K562 (cell line): ENCODE measurements around the gene PRDM16.

Experiments used
- ARID1B ChIP-seq: fragments of 450-650 bp; IDR thresholded peaks from 2 replicates; pipeline ENCODE4 v1.6.1; 2016; ENCODE audit warnings: antibody characterized with exemption, mild to moderate bottlenecking, inconsistent platforms
- CEBPB ChIP-seq: fragments of 450-650 bp; IDR thresholded peaks from 2 replicates; pipeline ENCODE4 v1.6.1; 2016; ENCODE audit warnings: missing genetic modification characterization, missing compliant biosample characterization
- EZH2 ChIP-seq: IDR thresholded peaks from 2 replicates; pipeline ENCODE4 v1.6.1; 2012; ENCODE audit warnings: low read depth, mild to moderate bottlenecking, inconsistent platforms, low read length, borderline replicate concordance
- HDAC2 ChIP-seq: fragments of 450-650 bp; IDR thresholded peaks from 2 replicates; pipeline ENCODE4 v1.6.1; 2016; ENCODE audit warnings: mild to moderate bottlenecking
- POLR2AphosphoS5 ChIP-seq: IDR thresholded peaks from 2 replicates; pipeline ENCODE4 v1.6.1; 2011; ENCODE audit warnings: mild to moderate bottlenecking, low read depth, low read length, moderate library complexity; ENCODE audit not compliant: control insufficient read depth, insufficient read depth
- RAD21 ChIP-seq, 2 experiments: fragments of 250-450 bp in 1 of 2; fragments of 450-650 bp in 1 of 2; sonication (Bioruptor Pico) in 1 of 2; formaldehyde crosslinking in 1 of 2; IDR thresholded peaks in 1 of 2; conservative IDR thresholded peaks in 1 of 2; 2 replicates each; pipeline versions ENCODE4 v1.4.0 to v1.8.0; 2020 to 2022; ENCODE audit warnings: mild to moderate bottlenecking in 2 of 2, moderate library complexity in 1 of 2
- SP2 ChIP-seq: IDR thresholded peaks from 2 replicates; pipeline ENCODE4 v1.6.1; 2011; ENCODE audit warnings: mild to moderate bottlenecking, low read depth, low read length, moderate library complexity; ENCODE audit not compliant: poor library complexity, severe bottlenecking; ENCODE audit errors: extremely low read depth
- TF ChIP-seq, protein P1 (sequence below), 3 experiments: IDR thresholded peaks in 2 of 3; conservative IDR thresholded peaks in 1 of 3; 2 replicates each; pipeline ENCODE4 v1.5.1; 2011 to 2012; ENCODE audit warnings: low read length in 3 of 3, mild to moderate bottlenecking in 3 of 3, control low read depth in 2 of 3, improper control_type of control experiment in 1 of 3, inconsistent platforms in 1 of 3, low read depth in 1 of 3, mixed read lengths in 1 of 3, moderate library complexity in 1 of 3; ENCODE audit not compliant: insufficient read depth in 2 of 3
- TF ChIP-seq, protein P2 (sequence below), 2 experiments: fragments of 450-650 bp in 1 of 2; sonication (generic) in 1 of 2; formaldehyde crosslinking in 1 of 2; IDR thresholded peaks in 1 of 2; conservative IDR thresholded peaks in 1 of 2; 2 replicates each; pipeline versions ENCODE4 v1.6.1 to v1.8.1; 2016 to 2023; ENCODE audit warnings: mild to moderate bottlenecking in 2 of 2, moderate library complexity in 2 of 2, inconsistent platforms in 1 of 2, missing genetic modification reagents in 1 of 2

DNA sequence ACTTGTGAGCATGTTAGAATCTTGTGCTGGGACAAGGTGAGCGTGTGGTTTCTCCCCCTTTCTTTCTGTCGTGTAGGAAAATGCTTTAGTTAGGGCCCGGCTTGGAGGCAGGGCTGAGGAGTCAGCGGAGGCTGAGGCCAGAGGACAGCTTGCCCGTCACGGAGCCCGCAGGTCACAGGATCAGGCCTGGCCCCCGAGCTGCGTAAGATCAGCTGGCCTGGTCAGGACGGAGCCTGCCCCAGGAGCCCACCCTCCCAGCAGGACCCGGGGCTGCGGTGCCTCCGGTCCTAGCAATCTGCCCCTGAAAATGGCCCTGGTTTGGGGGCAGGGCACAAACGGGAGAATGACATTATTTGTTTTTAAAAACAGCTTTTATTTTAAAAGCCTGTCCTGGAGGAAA lies 52.0 kb downstream of the PRDM16 start:
- no peak for TF ChIP-seq CEBPB (tag)
- TF ChIP-seq POLR2AphosphoS5 = no peak
- TF ChIP-seq EZH2 = no peak
- TF ChIP-seq HDAC2 = no peak
- TF ChIP-seq, protein P1, sequence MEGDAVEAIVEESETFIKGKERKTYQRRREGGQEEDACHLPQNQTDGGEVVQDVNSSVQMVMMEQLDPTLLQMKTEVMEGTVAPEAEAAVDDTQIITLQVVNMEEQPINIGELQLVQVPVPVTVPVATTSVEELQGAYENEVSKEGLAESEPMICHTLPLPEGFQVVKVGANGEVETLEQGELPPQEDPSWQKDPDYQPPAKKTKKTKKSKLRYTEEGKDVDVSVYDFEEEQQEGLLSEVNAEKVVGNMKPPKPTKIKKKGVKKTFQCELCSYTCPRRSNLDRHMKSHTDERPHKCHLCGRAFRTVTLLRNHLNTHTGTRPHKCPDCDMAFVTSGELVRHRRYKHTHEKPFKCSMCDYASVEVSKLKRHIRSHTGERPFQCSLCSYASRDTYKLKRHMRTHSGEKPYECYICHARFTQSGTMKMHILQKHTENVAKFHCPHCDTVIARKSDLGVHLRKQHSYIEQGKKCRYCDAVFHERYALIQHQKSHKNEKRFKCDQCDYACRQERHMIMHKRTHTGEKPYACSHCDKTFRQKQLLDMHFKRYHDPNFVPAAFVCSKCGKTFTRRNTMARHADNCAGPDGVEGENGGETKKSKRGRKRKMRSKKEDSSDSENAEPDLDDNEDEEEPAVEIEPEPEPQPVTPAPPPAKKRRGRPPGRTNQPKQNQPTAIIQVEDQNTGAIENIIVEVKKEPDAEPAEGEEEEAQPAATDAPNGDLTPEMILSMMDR (IDR thresholded peaks at IDR 0.05 in 2 of 3, conservative IDR thresholded peaks at IDR 0.05 in 1 of 3; ENCODE audit: insufficient read depth in 2 of 3, low read depth in 1 of 3, low read length in 3 of 3) = no peak
- TF ChIP-seq ARID1B = no peak
- no peak for TF ChIP-seq RAD21 (CRISPR knock-in tag; conservative IDR thresholded peaks at IDR 0.05 in 1 of 2, IDR thresholded peaks at IDR 0.05 in 1 of 2)
- TF ChIP-seq, protein P2, sequence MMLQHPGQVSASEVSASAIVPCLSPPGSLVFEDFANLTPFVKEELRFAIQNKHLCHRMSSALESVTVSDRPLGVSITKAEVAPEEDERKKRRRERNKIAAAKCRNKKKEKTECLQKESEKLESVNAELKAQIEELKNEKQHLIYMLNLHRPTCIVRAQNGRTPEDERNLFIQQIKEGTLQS (IDR thresholded peaks at IDR 0.05) = no peak
- TF ChIP-seq, protein P2 (CRISPR knock-in tag; conservative IDR thresholded peaks at IDR 0.05) = no peak
- no peak for TF ChIP-seq SP2
